Smooth muscle cell (in vitro differentiated cells): Measurements from ENCODE around the gene RAD54L2. TPM values are rescaled to one million over a fixed set of nuclear protein-coding genes. Genes with fewer than 3 reads are reported as not detected.
A peak's percentile ranks its signal among the peaks of the same experiment; 100 is the strongest.

Source experiments
- DNase-seq: peaks from one replicate; lab custom pipeline; 2025; ENCODE audit not compliant: unreplicated experiment; lab: John Stamatoyannopoulos, UW
- H2AFZ ChIP-seq: fragments of 200-600 bp; sonication (generic); 2 replicates; pipeline ENCODE4 v1.6.0; 2016; ENCODE audit warnings: antibody characterized with exemption, low read depth, mild to moderate bottlenecking
- H3F3A ChIP-seq: fragments of 200-600 bp; sonication (generic); 2 replicates; pipeline ENCODE4 v1.6.0; 2017; ENCODE audit warnings: antibody characterized with exemption, low read depth
- H3K27ac ChIP-seq: fragments of 200-600 bp; sonication (generic); 2 replicates; pipeline ENCODE4 v1.5.1; 2016; ENCODE audit warnings: low read depth, mild to moderate bottlenecking
- H3K27me3 ChIP-seq: fragments of 200-600 bp; sonication (generic); 2 replicates; pipeline ENCODE4 v1.6.1; 2016; ENCODE audit warnings: low read depth, mild to moderate bottlenecking
- H3K36me3 ChIP-seq: fragments of 200-600 bp; sonication (generic); 2 replicates; pipeline ENCODE4 v1.5.1; 2016; ENCODE audit warnings: low read depth
- H3K4me1 ChIP-seq: fragments of 200-600 bp; sonication (generic); 2 replicates; pipeline ENCODE4 v1.5.1; 2016; ENCODE audit warnings: low read depth
- H3K4me2 ChIP-seq: fragments of 200-600 bp; sonication (generic); 2 replicates; pipeline ENCODE4 v1.6.0; 2016; ENCODE audit warnings: mild to moderate bottlenecking
- H3K4me3 ChIP-seq: fragments of 200-600 bp; sonication (generic); 2 replicates; pipeline ENCODE4 v1.5.1; 2016; ENCODE audit warnings: mild to moderate bottlenecking
- H3K79me2 ChIP-seq: fragments of 200-600 bp; sonication (generic); 2 replicates; pipeline ENCODE4 v1.6.0; 2016; ENCODE audit warnings: low read depth, mild to moderate bottlenecking
- H3K9ac ChIP-seq: fragments of 200-600 bp; sonication (generic); 2 replicates; pipeline ENCODE4 v1.6.0; 2016; ENCODE audit warnings: low read depth
- H3K9me3 ChIP-seq: fragments of 200-600 bp; sonication (generic); replicated peaks from 2 replicates; pipeline ENCODE4 v1.5.1; 2016; ENCODE audit warnings: low read depth
- H4K20me1 ChIP-seq: fragments of 200-600 bp; sonication (generic); 2 replicates; pipeline ENCODE4 v1.6.0; 2016; ENCODE audit warnings: low read depth
- WGBS: methylation state at CpG from one replicate; pipeline ENCODE4 v1.1.7; 2016; ENCODE audit warnings: low lambda C conversion rate; 5-methylcytosine and 5-hydroxymethylcytosine counted together
- polyA plus RNA-seq: library from polyadenylated mRNA; unstranded; fragments of >200 nt; fragmentation: Nextera tagmentation; extraction: Ambion mirVana; gene quantifications from 2 replicates; pipeline ENCODE4 v1.2.1, GENCODE V29; 2016
- total RNA-seq: library from RNA; depleted of rRNA; stranded (reverse); fragments of >200 nt; gene quantifications from 2 replicates; pipeline ENCODE4 v1.2.3, GENCODE V29; 2014
- TF ChIP-seq, protein P1 (sequence below): fragments of 200-600 bp; sonication (generic); IDR thresholded peaks from 2 replicates; pipeline ENCODE4 v1.5.1; 2017; ENCODE audit warnings: borderline replicate concordance, mild to moderate bottlenecking, antibody characterized with exemption; ENCODE audit not compliant: insufficient read depth, poor library complexity, severe bottlenecking

RAD54L2 gene, protein sequence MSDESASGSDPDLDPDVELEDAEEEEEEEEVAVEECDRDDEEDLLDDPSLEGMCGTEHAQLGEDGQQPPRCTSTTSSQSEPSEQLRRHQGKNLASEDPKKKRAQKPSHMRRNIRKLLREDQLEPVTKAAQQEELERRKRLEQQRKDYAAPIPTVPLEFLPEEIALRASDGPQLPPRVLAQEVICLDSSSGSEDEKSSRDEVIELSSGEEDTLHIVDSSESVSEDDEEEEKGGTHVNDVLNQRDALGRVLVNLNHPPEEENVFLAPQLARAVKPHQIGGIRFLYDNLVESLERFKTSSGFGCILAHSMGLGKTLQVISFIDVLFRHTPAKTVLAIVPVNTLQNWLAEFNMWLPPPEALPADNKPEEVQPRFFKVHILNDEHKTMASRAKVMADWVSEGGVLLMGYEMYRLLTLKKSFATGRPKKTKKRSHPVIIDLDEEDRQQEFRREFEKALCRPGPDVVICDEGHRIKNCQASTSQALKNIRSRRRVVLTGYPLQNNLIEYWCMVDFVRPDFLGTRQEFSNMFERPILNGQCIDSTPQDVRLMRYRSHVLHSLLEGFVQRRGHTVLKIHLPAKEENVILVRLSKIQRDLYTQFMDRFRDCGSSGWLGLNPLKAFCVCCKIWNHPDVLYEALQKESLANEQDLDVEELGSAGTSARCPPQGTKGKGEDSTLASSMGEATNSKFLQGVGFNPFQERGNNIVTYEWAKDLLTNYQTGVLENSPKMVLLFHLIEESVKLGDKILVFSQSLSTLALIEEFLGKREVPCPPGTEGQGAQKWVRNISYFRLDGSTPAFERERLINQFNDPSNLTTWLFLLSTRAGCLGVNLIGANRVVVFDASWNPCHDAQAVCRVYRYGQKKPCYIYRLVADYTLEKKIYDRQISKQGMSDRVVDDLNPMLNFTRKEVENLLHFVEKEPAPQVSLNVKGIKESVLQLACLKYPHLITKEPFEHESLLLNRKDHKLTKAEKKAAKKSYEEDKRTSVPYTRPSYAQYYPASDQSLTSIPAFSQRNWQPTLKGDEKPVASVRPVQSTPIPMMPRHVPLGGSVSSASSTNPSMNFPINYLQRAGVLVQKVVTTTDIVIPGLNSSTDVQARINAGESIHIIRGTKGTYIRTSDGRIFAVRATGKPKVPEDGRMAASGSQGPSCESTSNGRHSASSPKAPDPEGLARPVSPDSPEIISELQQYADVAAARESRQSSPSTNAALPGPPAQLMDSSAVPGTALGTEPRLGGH (N-terminal part only)
- total RNA-seq (12.8 and 13.7 TPM in 2 replicates), polyA plus RNA-seq (12.6 and 18.6 TPM in 2 replicates)

DNA sequence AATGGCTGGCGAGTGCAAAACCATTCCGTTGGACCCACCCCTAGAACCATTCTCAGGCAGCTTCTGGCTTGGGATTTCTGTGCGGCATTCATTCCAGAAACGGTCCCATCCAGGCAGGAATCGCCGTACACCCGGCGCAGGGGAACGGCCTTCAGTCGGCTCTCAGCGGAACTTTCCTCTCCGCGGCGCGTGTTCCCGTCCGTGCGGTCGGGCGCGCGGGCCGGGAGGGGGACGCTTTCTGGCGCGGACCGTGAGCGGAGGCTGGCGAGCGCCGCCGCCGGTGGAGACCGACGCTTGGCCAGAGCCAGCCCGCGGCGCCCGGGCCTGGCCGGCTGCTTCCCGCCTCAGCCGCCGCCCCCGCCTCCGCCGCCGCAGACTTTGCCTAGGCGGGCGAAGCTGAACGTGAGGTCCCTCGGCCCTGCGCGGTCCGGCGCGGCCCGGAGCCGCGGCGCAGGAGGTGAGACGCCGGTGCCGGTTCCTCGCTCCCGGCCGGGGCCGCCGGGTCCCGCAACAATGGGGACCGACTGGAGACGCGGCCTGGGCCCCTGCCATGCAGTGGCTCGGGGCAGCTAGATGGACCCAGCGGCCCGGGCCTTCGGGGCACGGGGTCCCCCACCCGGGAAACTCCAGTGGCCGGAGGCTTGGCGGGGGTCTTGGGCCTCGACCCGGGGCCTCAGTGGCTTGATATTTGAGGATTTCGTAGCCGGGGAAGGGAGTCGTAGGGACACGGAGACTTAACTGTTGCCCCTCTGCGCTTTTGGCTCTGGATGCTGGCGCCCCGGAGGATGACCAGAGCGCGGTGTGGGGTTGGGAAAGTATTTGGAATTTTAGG, at the start of gene RAD54L2:
TSS of gene RAD54L2 (plus strand) at position 261 of the 832 bp plus-strand sequence. CDS start 51,702 bp downstream, outside the sequence.
- WGBS, result under 1% methylated on average over 64 of the region's 91 CpGs

DNA sequence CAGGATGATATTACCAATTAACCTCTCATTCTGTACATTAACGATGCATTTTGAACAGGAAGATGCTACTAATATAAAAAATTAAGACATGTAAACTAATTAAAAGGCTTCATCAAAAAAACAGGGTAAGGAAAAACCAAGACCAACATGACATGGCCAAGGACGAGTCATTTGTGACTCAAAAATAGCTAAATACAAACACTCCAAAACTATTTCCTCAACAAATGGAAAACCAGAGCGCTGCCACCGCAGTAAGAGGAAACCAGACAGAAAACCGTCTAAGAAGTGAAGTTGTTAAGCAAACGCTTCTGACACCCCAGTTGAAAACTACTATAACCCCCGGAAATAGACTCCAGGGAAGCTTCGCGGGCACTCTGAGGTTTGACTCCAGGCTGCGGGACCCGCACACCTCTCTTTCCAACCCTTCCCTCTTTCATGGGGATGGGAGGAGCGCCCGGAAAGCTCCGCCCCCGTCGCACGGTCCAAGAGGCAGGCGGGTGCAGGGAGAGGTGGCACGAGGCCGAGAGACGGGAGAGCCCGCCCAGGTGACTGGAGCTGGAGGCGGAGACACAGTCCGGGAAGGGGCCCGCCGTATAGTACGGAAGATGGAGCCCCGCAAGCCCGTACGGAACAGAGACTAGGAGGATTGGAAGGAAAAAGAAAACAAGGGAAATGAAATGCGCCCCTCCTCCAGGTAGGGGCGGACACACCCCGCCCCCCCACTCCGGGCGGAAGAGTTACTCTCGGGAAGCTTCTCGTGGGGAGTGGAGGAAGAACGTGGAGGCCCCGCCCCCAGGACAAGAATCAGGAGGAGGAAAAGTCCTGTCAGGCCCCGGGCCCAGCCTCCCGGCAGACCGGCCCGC, 39.4 kb upstream of the RAD54L2 start:
- Histone ChIP-seq H3F3A (no peaks in the 10 kb centered on the region), H3K36me3 (no peaks in the 10 kb centered on the region), H3K4me3 (peak overlapping the region; percentile 68)

More for the DNA sequence above, at the start of gene RAD54L2:
- Histone ChIP-seq H3K79me2 (peaks cover 38% of the 10 kb centered on the region), H3K27me3 (no peaks in the 10 kb centered on the region), H3K9ac (peak within 1 kb of the TSS; percentile 91), H4K20me1 (peaks cover 34% of the 10 kb centered on the region), H2AFZ (peak within 1 kb of the TSS; percentile 90), H3K27ac (peak within 1 kb of the TSS; percentile 90), H3K4me1 (peaks cover 9% of the 10 kb centered on the region), H3K4me3 (peak within 1 kb of the TSS; percentile 85), H3K9me3 (no peaks in the 10 kb centered on the region), H3K4me2 (peak within 1 kb of the TSS; percentile 83), H3F3A (peaks cover 7% of the 10 kb centered on the region), H3K36me3 (no peaks in the 10 kb centered on the region)
- DNase-seq, result peak; percentile 45
- TF ChIP-seq, protein P1, sequence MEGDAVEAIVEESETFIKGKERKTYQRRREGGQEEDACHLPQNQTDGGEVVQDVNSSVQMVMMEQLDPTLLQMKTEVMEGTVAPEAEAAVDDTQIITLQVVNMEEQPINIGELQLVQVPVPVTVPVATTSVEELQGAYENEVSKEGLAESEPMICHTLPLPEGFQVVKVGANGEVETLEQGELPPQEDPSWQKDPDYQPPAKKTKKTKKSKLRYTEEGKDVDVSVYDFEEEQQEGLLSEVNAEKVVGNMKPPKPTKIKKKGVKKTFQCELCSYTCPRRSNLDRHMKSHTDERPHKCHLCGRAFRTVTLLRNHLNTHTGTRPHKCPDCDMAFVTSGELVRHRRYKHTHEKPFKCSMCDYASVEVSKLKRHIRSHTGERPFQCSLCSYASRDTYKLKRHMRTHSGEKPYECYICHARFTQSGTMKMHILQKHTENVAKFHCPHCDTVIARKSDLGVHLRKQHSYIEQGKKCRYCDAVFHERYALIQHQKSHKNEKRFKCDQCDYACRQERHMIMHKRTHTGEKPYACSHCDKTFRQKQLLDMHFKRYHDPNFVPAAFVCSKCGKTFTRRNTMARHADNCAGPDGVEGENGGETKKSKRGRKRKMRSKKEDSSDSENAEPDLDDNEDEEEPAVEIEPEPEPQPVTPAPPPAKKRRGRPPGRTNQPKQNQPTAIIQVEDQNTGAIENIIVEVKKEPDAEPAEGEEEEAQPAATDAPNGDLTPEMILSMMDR, result no peak

More for the DNA sequence above, 39.4 kb upstream of the RAD54L2 start:
- WGBS, result 4% methylated on average over 37 of the region's 43 CpGs
- peaks cover 6% of the 10 kb centered on the region for H3K4me1 ChIP-seq
- no peaks in the 10 kb centered on the region for H3K9me3 ChIP-seq
- H3K27ac ChIP-seq, result peak overlapping the region; percentile 68
- H3K79me2 ChIP-seq, result peaks cover 34% of the 10 kb centered on the region
- H3K27me3 ChIP-seq, result no peaks in the 10 kb centered on the region
- DNase-seq, result peak; percentile 96
- peak overlapping the region; percentile 78 for H3K9ac ChIP-seq
- H2AFZ ChIP-seq, result peak overlapping the region; percentile 73
- peaks cover 6% of the 10 kb centered on the region for H4K20me1 ChIP-seq
- TF ChIP-seq, protein P1, result no peak
- H3K4me2 ChIP-seq, result peak overlapping the region; percentile 87
